HepG2 (cell line): ENCODE results near the gene ZMIZ1. TPM values are rescaled to one million over a fixed set of nuclear protein-coding genes. Genes with fewer than 3 reads are reported as not detected.
A peak's percentile ranks its signal among the peaks of the same experiment; 100 is the strongest.

Source experiments
- AGO1 ChIP-seq: fragments of 200-400 bp; formaldehyde crosslinking; IDR thresholded peaks from 2 replicates; pipeline ENCODE4 v1.6.1; 2017; ENCODE audit warnings: mild to moderate bottlenecking, low read depth, low read length, moderate library complexity; ENCODE audit not compliant: poor library complexity, severe bottlenecking
- AKNA ChIP-seq: sonication (generic); formaldehyde crosslinking; IDR thresholded peaks from 2 replicates; pipeline ENCODE4 v1.4.0; 2020; ENCODE audit warnings: missing genetic modification reagents, borderline replicate concordance
- CSRNP2 ChIP-seq: sonication (generic); formaldehyde crosslinking; conservative IDR thresholded peaks from 2 replicates; pipeline ENCODE4 v1.8.0; 2022; ENCODE audit warnings: low read depth, missing genetic modification reagents
- DPF2 ChIP-seq: sonication (generic); formaldehyde crosslinking; IDR thresholded peaks from 2 replicates; pipeline ENCODE4 v1.4.0; 2020; ENCODE audit warnings: mild to moderate bottlenecking, low read depth, missing genetic modification reagents, borderline replicate concordance
- FIP1L1 ChIP-seq: fragments of 200-400 bp; formaldehyde crosslinking; IDR thresholded peaks from 2 replicates; pipeline ENCODE4 v1.6.1; 2018; ENCODE audit warnings: low read depth, mild to moderate bottlenecking, low read length, moderate library complexity, borderline replicate concordance; ENCODE audit not compliant: insufficient read depth
- MTF2 ChIP-seq: sonication (generic); formaldehyde crosslinking; IDR thresholded peaks from 2 replicates; pipeline ENCODE4 v1.5.0; 2020; ENCODE audit warnings: missing genetic modification reagents, borderline replicate concordance
- MXD1 ChIP-seq: sonication (generic); formaldehyde crosslinking; IDR thresholded peaks from 2 replicates; pipeline ENCODE4 v1.4.0; 2020; ENCODE audit warnings: mild to moderate bottlenecking, missing genetic modification reagents
- MYC ChIP-seq: sonication (generic); formaldehyde crosslinking; IDR thresholded peaks from 2 replicates; pipeline ENCODE4 v1.9.0; 2021; ENCODE audit warnings: missing genetic modification reagents, borderline replicate concordance
- NR0B2 ChIP-seq: sonication (generic); formaldehyde crosslinking; IDR thresholded peaks from 2 replicates; pipeline ENCODE4 v1.4.0; 2020; ENCODE audit warnings: mild to moderate bottlenecking, missing genetic modification reagents
- RXRA ChIP-seq: sonication (generic); formaldehyde crosslinking; IDR thresholded peaks from 2 replicates; pipeline ENCODE4 v1.5.1; 2020; ENCODE audit warnings: missing genetic modification reagents
- SALL1 ChIP-seq: sonication (generic); formaldehyde crosslinking; IDR thresholded peaks from 2 replicates; pipeline ENCODE4 v1.8.0; 2022; ENCODE audit warnings: mild to moderate bottlenecking, missing genetic modification reagents
- XRCC5 ChIP-seq: fragments of 200-400 bp; formaldehyde crosslinking; optimal IDR thresholded peaks from 2 replicates; pipeline ENCODE3; 2017; ENCODE audit warnings: mild to moderate bottlenecking, low read length
- ZBTB26 ChIP-seq: IDR thresholded peaks from 2 replicates; pipeline ENCODE4 v1.6.1; 2016; ENCODE audit warnings: missing compliant biosample characterization, missing genetic modification reagents, borderline replicate concordance
- ZNF367 ChIP-seq: sonication (generic); formaldehyde crosslinking; IDR thresholded peaks from 2 replicates; pipeline ENCODE4 v1.4.0; 2020; ENCODE audit warnings: missing genetic modification reagents, borderline replicate concordance
- ZNF503 ChIP-seq: sonication (generic); formaldehyde crosslinking; IDR thresholded peaks from 2 replicates; pipeline ENCODE4 v1.4.0; 2020; ENCODE audit warnings: missing genetic modification reagents
- ZNF562 ChIP-seq: sonication (generic); formaldehyde crosslinking; IDR thresholded peaks from 2 replicates; pipeline ENCODE4 v1.8.0; 2022; ENCODE audit warnings: missing genetic modification reagents, borderline replicate concordance
- ZNF678 ChIP-seq: sonication (generic); formaldehyde crosslinking; IDR thresholded peaks from 2 replicates; pipeline ENCODE4 v1.4.0; 2020; ENCODE audit warnings: mild to moderate bottlenecking, missing genetic modification reagents
- ZNF83 ChIP-seq: sonication (generic); formaldehyde crosslinking; IDR thresholded peaks from 2 replicates; pipeline ENCODE4 v1.4.0; 2020; ENCODE audit warnings: missing genetic modification reagents, mild to moderate bottlenecking, borderline replicate concordance
- polyA plus RNA-seq, 8 experiments: library from polyadenylated mRNA; depleted of rRNA in 3 of 8; stranded (reverse) in 7 of 8; unstranded in 1 of 8; fragments of >200 nt; fragmentation: Illumina TruSeq in 4 of 8; extraction: Trizol in 4 of 8; gene quantifications; 2 replicates each; pipeline versions ENCODE4 v1.2.1 to v1.2.3, GENCODE V29; 2011 to 2016; ENCODE audit warnings: low read depth in 4 of 8, missing spikeins in 1 of 8, mixed read lengths in 1 of 8; ENCODE audit not compliant: insufficient read depth in 1 of 8
- total RNA-seq, 5 experiments: library from RNA; depleted of rRNA; stranded (reverse); fragments of >200 nt; fragmentation: Illumina TruSeq; extraction: Trizol; gene quantifications; 2 replicates each; pipeline ENCODE4 v1.2.3, GENCODE V29; 2016; ENCODE audit warnings: low read depth in 1 of 5

Gene ZMIZ1
- total and polyA plus RNA-seq, 2 of the 13 experiments (the other 11 are each of a cell fraction or from before 2014, with no cell fraction given) = 5.3 to 10.2 TPM

GRCh38 chr10:79105150-79105739 is 36.5 kb downstream of the ZMIZ1 start (continued):
- no peak for TF ChIP-seq MXD1 (CRISPR knock-in tag)
- no peak for TF ChIP-seq NR0B2 (CRISPR knock-in tag)
- peak; percentile 30; the same call in 1 of the 2 replicates for TF ChIP-seq DPF2
- TF ChIP-seq MYC (CRISPR knock-in tag) = no peak
- no peak for TF ChIP-seq ZNF367 (CRISPR knock-in tag)
- peak; percentile 22 for TF ChIP-seq XRCC5
- TF ChIP-seq AKNA (CRISPR knock-in tag) = no peak
- TF ChIP-seq ZNF562 (CRISPR knock-in tag) = no peak
- TF ChIP-seq ZBTB26 (CRISPR knock-in tag) = no peak
- TF ChIP-seq ZNF678 (CRISPR knock-in tag) = no peak
- no peak for TF ChIP-seq ZNF503 (CRISPR knock-in tag)
- TF ChIP-seq SALL1 (CRISPR knock-in tag) = peak; percentile 74
- TF ChIP-seq ZNF83 (CRISPR knock-in tag) = no peak
- TF ChIP-seq CSRNP2 (CRISPR knock-in tag) = no peak
- no peak for TF ChIP-seq FIP1L1
- no peak for TF ChIP-seq AGO1
- TF ChIP-seq RXRA (CRISPR knock-in tag) = peak; percentile 79; the same call in 1 of the 2 replicates
- TF ChIP-seq MTF2 (CRISPR knock-in tag) = no peak
